Measurements from ENCODE around the gene AFAP1L2. TPM values are rescaled to one million over a fixed set of nuclear protein-coding genes. Genes with fewer than 3 reads are reported as not detected.

AFAP1L2 gene
- total and polyA plus RNA-seq, 5 experiments from 2014 or later = 1.3 to 2.3 (median 1.8) TPM

- ATAC-seq (peak; percentile 82 to 88), DNase-seq (peak; percentile 50 to 87 (median 63))
- Mint-ChIP-seq H3K27ac (peak overlapping the region in 7 of 10 donors; percentile 5 to 85 (median 73)), H3K36me3 (peaks cover 0 to 11% (median 9%) of the 10 kb centered on the region in 3 donors), H3K9me3 (no peaks in the 10 kb centered on the region), H3K27me3 (no peaks in the 10 kb centered on the region), H3K4me1 (peaks cover 9 to 14% (median 11%) of the 10 kb centered on the region in 4 donors), H3K4me3 (peak overlapping the region; percentile 83 to 95 (median 93))
- POLR2A ChIA-PET = interaction anchor here (0.8 to 1.3 kb wide), 2 partner anchors 130 to 517 kb away, joined by 4 read pairs; partner anchors contain the start of genes CCDC186 and FHIP2A
Observed at GRCh38 chr10:114304571-114305421, 99.5 kb downstream of the AFAP1L2 start.

GRCh38 chr10:114304017-114304570 is 100.2 kb downstream of the AFAP1L2 start:
- H3K27me3 Mint-ChIP-seq = no peaks in the 10 kb centered on the region
- no peaks in the 10 kb centered on the region for H3K9me3 Mint-ChIP-seq
- peaks cover 9 to 14% (median 11%) of the 10 kb centered on the region in 4 donors for H3K4me1 Mint-ChIP-seq
- DNase-seq (peak; percentile 38 to 79 (median 58)), ATAC-seq (peak; percentile 41 to 59)
- peaks cover 0 to 16% (median 15%) of the 10 kb centered on the region in 3 donors for H3K36me3 Mint-ChIP-seq
- peak overlapping the region; percentile 5 to 90 (median 74) for H3K27ac Mint-ChIP-seq
- POLR2A ChIA-PET = interaction anchor here (0.8 to 1.3 kb wide), 3 partner anchors 130 to 1630 kb away, joined by 3 to 4 read pairs (median 4); partner anchors contain the start of genes CCDC186 and FHIP2A
- peak overlapping the region; percentile 83 to 95 (median 93) for H3K4me3 Mint-ChIP-seq

GRCh38 chr10:114303556-114303955 is 100.7 kb downstream of the AFAP1L2 start:
- Mint-ChIP-seq H3K27me3 (no peaks in the 10 kb centered on the region), H3K4me3 (peak overlapping the region in 9 of 10 donors; percentile 83 to 95 (median 93)), H3K36me3 (peaks cover 0 to 22% (median 17%) of the 10 kb centered on the region in 3 donors), H3K4me1 (peaks cover 9 to 14% (median 11%) of the 10 kb centered on the region in 4 donors), H3K27ac (peak overlapping the region in 4 of 10 donors; percentile 6 to 89 (median 80)), H3K9me3 (no peaks in the 10 kb centered on the region)
- DNase-seq (no peak), ATAC-seq (no peak)
- POLR2A ChIA-PET = interaction anchor here (0.8 to 1.3 kb wide), 2 partner anchors 129 to 1629 kb away, joined by 3 to 4 read pairs; partner anchors contain the start of gene CCDC186

- Mint-ChIP-seq H3K36me3 (peaks cover 0 to 34% (median 32%) of the 10 kb centered on the region in 3 donors), H3K9me3 (peaks cover 0 to 4% (median 0%) of the 10 kb centered on the region in 9 donors), H3K4me3 (peak overlapping the region in 2 of 10 donors; percentile 14 to 30), H3K27me3 (no peaks in the 10 kb centered on the region), H3K4me1 (peaks cover 9 to 14% (median 11%) of the 10 kb centered on the region in 4 donors), H3K27ac (no peak overlapping the region)
- DNase-seq (no peak), ATAC-seq (no peak)
- POLR2A ChIA-PET = no interaction called here
Observed at GRCh38 chr10:114301951-114302710, 102.2 kb downstream of the AFAP1L2 start.

- H3K27ac Mint-ChIP-seq = no peak overlapping the region
- H3K9me3 Mint-ChIP-seq = peaks cover 0 to 7% (median 3%) of the 10 kb centered on the region in 9 donors
- peaks cover 6 to 43% (median 40%) of the 10 kb centered on the region in 3 donors for H3K36me3 Mint-ChIP-seq
- H3K4me3 Mint-ChIP-seq = no peak overlapping the region
- POLR2A ChIA-PET = no interaction called here
- peaks cover 9 to 14% (median 10%) of the 10 kb centered on the region in 4 donors for H3K4me1 Mint-ChIP-seq
- H3K27me3 Mint-ChIP-seq = no peaks in the 10 kb centered on the region
- ATAC-seq (no peak), DNase-seq (no peak)
Observed at GRCh38 chr10:114301177-114301576, 103.1 kb downstream of the AFAP1L2 start.

GRCh38 chr10:114300036-114300645 is 104.2 kb downstream of the AFAP1L2 start:
- Mint-ChIP-seq H3K36me3 (peaks cover 16 to 54% (median 50%) of the 10 kb centered on the region in 3 donors), H3K27ac (peak overlapping the region in 2 of 10 donors; percentile 22 to 68), H3K9me3 (peaks cover 0 to 17% (median 10%) of the 10 kb centered on the region in 9 donors), H3K4me1 (peaks cover 9 to 14% (median 10%) of the 10 kb centered on the region in 4 donors), H3K27me3 (no peaks in the 10 kb centered on the region), H3K4me3 (no peak overlapping the region)
- no peak for DNase-seq
- ATAC-seq = no peak
- POLR2A ChIA-PET = no interaction called here

- POLR2A ChIA-PET = no interaction called here
- Mint-ChIP-seq H3K27ac (no peak overlapping the region), H3K4me3 (no peak overlapping the region), H3K27me3 (no peaks in the 10 kb centered on the region), H3K4me1 (peaks cover 0 to 2% (median 0%) of the 10 kb centered on the region in 4 donors), H3K9me3 (peaks cover 0 to 24% (median 15%) of the 10 kb centered on the region in 9 donors), H3K36me3 (peaks cover 23 to 62% (median 58%) of the 10 kb centered on the region in 3 donors)
- ATAC-seq (no peak), DNase-seq (no peak)
Observed at GRCh38 chr10:114297136-114297705, 107.1 kb downstream of the AFAP1L2 start.

GRCh38 chr10:114295393-114295792 is 108.9 kb downstream of the AFAP1L2 start:
- Mint-ChIP-seq H3K4me3 (no peak overlapping the region), H3K27me3 (no peaks in the 10 kb centered on the region), H3K36me3 (peaks cover 23 to 59% (median 53%) of the 10 kb centered on the region in 3 donors), H3K27ac (no peak overlapping the region), H3K9me3 (peaks cover 0 to 24% (median 15%) of the 10 kb centered on the region in 9 donors), H3K4me1 (no peaks in the 10 kb centered on the region)
- DNase-seq (no peak), ATAC-seq (no peak)
- POLR2A ChIA-PET = no interaction called here

GRCh38 chr10:114294549-114294948 is 109.8 kb downstream of the AFAP1L2 start:
- POLR2A ChIA-PET = no interaction called here
- peaks cover 23 to 50% (median 45%) of the 10 kb centered on the region in 3 donors for H3K36me3 Mint-ChIP-seq

GRCh38 chr10:114293075-114293474 is 111.2 kb downstream of the AFAP1L2 start:
- Mint-ChIP-seq H3K4me3 (no peak overlapping the region), H3K9me3 (peaks cover 0 to 24% (median 15%) of the 10 kb centered on the region in 9 donors), H3K27me3 (no peaks in the 10 kb centered on the region), H3K36me3 (peaks cover 23 to 37% (median 36%) of the 10 kb centered on the region in 3 donors), H3K27ac (no peak overlapping the region), H3K4me1 (no peaks in the 10 kb centered on the region)
- no peak for DNase-seq
- POLR2A ChIA-PET = no interaction called here
- ATAC-seq = no peak

More at GRCh38 chr10:114294549-114294948, 109.8 kb downstream of the AFAP1L2 start:
- ATAC-seq = no peak
- H3K27me3 Mint-ChIP-seq = no peaks in the 10 kb centered on the region
- no peaks in the 10 kb centered on the region for H3K4me1 Mint-ChIP-seq
- peaks cover 0 to 24% (median 15%) of the 10 kb centered on the region in 9 donors for H3K9me3 Mint-ChIP-seq
- no peak overlapping the region for H3K27ac Mint-ChIP-seq
- DNase-seq = no peak
- H3K4me3 Mint-ChIP-seq = no peak overlapping the region

GRCh38 chr10:114291516-114291915 is 112.8 kb downstream of the AFAP1L2 start:
- ATAC-seq (no peak), DNase-seq (no peak)
- Mint-ChIP-seq H3K4me3 (no peak overlapping the region), H3K27ac (no peak overlapping the region), H3K27me3 (no peaks in the 10 kb centered on the region), H3K4me1 (no peaks in the 10 kb centered on the region), H3K9me3 (peaks cover 0 to 22% (median 15%) of the 10 kb centered on the region in 9 donors), H3K36me3 (peaks cover 21 to 22% (median 21%) of the 10 kb centered on the region in 3 donors)
- POLR2A ChIA-PET = no interaction called here

Measured in naive thymus-derived CD8-positive, alpha-beta T cell (primary cell).